HAP-1 (cell line): ENCODE results near the gene SLC37A1.

ENCODE experiments used
- DNase-seq, 2 experiments: peaks; one replicate each; pipeline ENCODE4 v3.0.0-alpha.2; 2016 to 2020; ENCODE audit warnings: low spot score in 2 of 2
- H3K27me3 ChIP-seq: fragments of 250-450 bp; sonication (Bioruptor Pico); 2 replicates; pipeline ENCODE4 v1.5.1; 2020; ENCODE audit warnings: low read depth, mild to moderate bottlenecking, moderate library complexity
- H3K36me3 ChIP-seq: fragments of 250-450 bp; sonication (Bioruptor Pico); replicated peaks from 2 replicates; pipeline ENCODE4 v1.5.1; 2020; ENCODE audit warnings: mild to moderate bottlenecking
- H3K4me1 ChIP-seq: fragments of 250-450 bp; sonication (Bioruptor Pico); 2 replicates; pipeline ENCODE4 v1.5.1; 2020; ENCODE audit warnings: mild to moderate bottlenecking
- H3K4me3 ChIP-seq: fragments of 250-450 bp; sonication (Bioruptor Pico); 2 replicates; pipeline ENCODE4 v1.5.1; 2020; ENCODE audit warnings: mild to moderate bottlenecking, moderate library complexity
- H3K9me3 ChIP-seq: fragments of 250-450 bp; sonication (Bioruptor Pico); 2 replicates; pipeline ENCODE4 v1.5.1; 2020; ENCODE audit warnings: mild to moderate bottlenecking, moderate library complexity
- in situ Hi-C: fragments of 300-500 bp; cut with MboI; formaldehyde crosslinking; loops from 3 replicates; pipeline ENCODE4 v1.14.3; 2020; ENCODE audit warnings: low sequenced_read_pairs, inconsistent platforms, mixed read lengths

The SLC37A1 gene

GRCh38 chr21:42473498-42474042 is 40.1 kb upstream of the SLC37A1 start:
- H3K9me3 ChIP-seq, result no peaks in the 10 kb centered on the region

DNA sequence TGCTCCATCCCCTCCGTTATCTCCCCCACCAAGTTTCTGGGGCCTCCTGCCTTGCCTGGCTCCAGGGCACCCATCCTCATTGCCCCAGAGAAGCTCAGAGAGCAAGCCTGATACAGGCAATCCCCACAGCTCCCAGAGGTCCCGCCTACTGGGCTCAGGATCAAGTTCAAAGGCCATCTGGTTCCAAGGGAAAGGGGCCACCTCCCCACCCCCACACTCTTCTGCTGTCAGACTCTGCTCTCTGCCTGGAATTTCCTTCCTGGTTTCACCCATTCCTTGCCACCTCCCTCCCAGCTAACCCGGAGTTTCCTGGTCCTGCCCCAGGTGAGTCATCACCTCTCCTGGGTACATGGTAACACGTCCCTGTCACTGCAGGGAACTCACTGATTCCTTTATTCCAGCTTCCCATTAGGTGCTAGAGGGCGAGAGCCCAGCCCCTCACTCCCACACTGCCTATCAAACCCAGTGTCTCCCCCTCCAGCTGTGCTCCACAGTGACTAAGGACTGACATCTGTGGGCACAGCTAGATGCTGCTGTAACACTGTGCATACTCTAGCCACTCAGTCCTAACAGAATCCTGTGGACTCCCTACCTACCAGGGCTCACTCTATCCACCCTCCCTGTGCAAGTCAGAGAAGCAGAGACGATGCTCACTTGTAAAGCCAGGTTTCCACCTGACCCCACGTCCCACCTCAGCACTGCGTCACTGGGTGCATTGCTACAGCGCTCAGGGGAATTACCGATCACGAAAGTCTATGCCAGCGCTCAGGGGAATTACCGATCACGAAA is 39.4 kb upstream of the SLC37A1 start:
- Histone ChIP-seq H3K4me1 (no peaks in the 10 kb centered on the region), H3K36me3 (no peaks in the 10 kb centered on the region), H3K4me3 (no peak overlapping the region), H3K9me3 (no peaks in the 10 kb centered on the region), H3K27me3 (0 out of 2 replicates have a peak, but pooled peaks cover 2% of the 10 kb centered on the region)
- in situ Hi-C loops, result no loop called here
- no peak for DNase-seq

More at GRCh38 chr21:42473498-42474042, 40.1 kb upstream of the SLC37A1 start:
- no peaks in the 10 kb centered on the region for H3K4me1 ChIP-seq
- in situ Hi-C loops, result no loop called here
- no peaks in the 10 kb centered on the region for H3K36me3 ChIP-seq
- DNase-seq, result no peak
- H3K4me3 ChIP-seq, result no peak overlapping the region
- 0 out of 2 replicates have a peak, but pooled peaks cover 2% of the 10 kb centered on the region for H3K27me3 ChIP-seq

DNA sequence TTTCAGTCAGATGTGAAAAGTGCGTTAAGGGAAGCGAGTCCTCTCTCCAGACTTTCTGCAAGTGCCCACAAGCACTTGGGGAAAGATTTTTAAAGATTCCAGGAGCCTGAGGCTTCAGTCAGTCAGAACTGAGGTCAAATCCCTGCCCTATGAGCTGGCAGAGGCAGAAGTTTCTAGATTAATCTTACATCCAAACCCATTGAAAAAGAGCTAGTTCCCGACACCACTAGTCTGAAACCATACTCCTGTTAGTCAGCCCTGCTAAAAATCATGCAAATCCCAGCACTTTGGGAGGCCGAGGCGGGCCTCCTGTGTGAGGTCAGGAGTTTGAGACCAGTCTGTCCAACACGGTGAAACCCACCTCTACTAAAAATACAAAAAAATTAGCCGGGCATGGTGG is 38.6 kb upstream of the SLC37A1 start:
- Histone ChIP-seq H3K36me3 (no peaks in the 10 kb centered on the region), H3K4me3 (no peak overlapping the region), H3K9me3 (no peaks in the 10 kb centered on the region), H3K4me1 (no peaks in the 10 kb centered on the region), H3K27me3 (0 out of 2 replicates have a peak, but pooled peaks cover 2% of the 10 kb centered on the region)
- in situ Hi-C loops, result no loop called here
- no peak for DNase-seq

- Histone ChIP-seq H3K36me3 (no peaks in the 10 kb centered on the region), H3K27me3 (0 out of 2 replicates have a peak, but pooled peaks cover 2% of the 10 kb centered on the region), H3K4me1 (no peaks in the 10 kb centered on the region), H3K4me3 (no peak overlapping the region), H3K9me3 (no peaks in the 10 kb centered on the region)
- in situ Hi-C loops, result no loop called here
- no peak for DNase-seq
Observed at GRCh38 chr21:42475526-42476387, 37.9 kb upstream of the SLC37A1 start.

- 0 out of 2 replicates have a peak, but pooled peaks cover 2% of the 10 kb centered on the region for H3K27me3 ChIP-seq
- no peaks in the 10 kb centered on the region for H3K4me1 ChIP-seq
- in situ Hi-C loops, result no loop called here
- H3K9me3 ChIP-seq, result no peaks in the 10 kb centered on the region
- no peak overlapping the region for H3K4me3 ChIP-seq
- no peak for DNase-seq
- H3K36me3 ChIP-seq, result no peaks in the 10 kb centered on the region
Observed at GRCh38 chr21:42476388-42477331, 37.0 kb upstream of the SLC37A1 start.

- H3K4me1 ChIP-seq, result no peaks in the 10 kb centered on the region
- peaks cover 5% of the 10 kb centered on the region; the same call in 1 of the 2 replicates for H3K27me3 ChIP-seq
- no peaks in the 10 kb centered on the region for H3K9me3 ChIP-seq
- no peaks in the 10 kb centered on the region for H3K36me3 ChIP-seq
- no peak overlapping the region for H3K4me3 ChIP-seq
- no peak for DNase-seq
- in situ Hi-C loops, result no loop called here
Observed at GRCh38 chr21:42478504-42478903, 35.1 kb upstream of the SLC37A1 start.

- in situ Hi-C loops, result no loop called here
- Histone ChIP-seq H3K4me3 (no peak overlapping the region), H3K4me1 (no peaks in the 10 kb centered on the region), H3K27me3 (peaks cover 8% of the 10 kb centered on the region; the same call in 1 of the 2 replicates), H3K9me3 (no peaks in the 10 kb centered on the region), H3K36me3 (no peaks in the 10 kb centered on the region)
- no peak for DNase-seq
Observed at GRCh38 chr21:42479582-42479981, 34.1 kb upstream of the SLC37A1 start.

- in situ Hi-C loops, result no loop called here
- Histone ChIP-seq H3K4me1 (no peaks in the 10 kb centered on the region), H3K4me3 (no peak overlapping the region), H3K36me3 (no peaks in the 10 kb centered on the region), H3K9me3 (no peaks in the 10 kb centered on the region), H3K27me3 (peaks cover 10% of the 10 kb centered on the region; the same call in 1 of the 2 replicates)
- no peak for DNase-seq
Observed at GRCh38 chr21:42480736-42481135, 32.9 kb upstream of the SLC37A1 start.

- no peaks in the 10 kb centered on the region for H3K9me3 ChIP-seq
- in situ Hi-C loops, result no loop called here
Observed at GRCh38 chr21:42481169-42481568, 32.5 kb upstream of the SLC37A1 start.

GRCh38 chr21:42484966-42485365 is 28.7 kb upstream of the SLC37A1 start:
- Histone ChIP-seq H3K4me1 (no peaks in the 10 kb centered on the region), H3K36me3 (no peaks in the 10 kb centered on the region), H3K27me3 (peaks cover 16% of the 10 kb centered on the region), H3K9me3 (no peaks in the 10 kb centered on the region), H3K4me3 (no peak overlapping the region)
- in situ Hi-C loops, result no loop called here
- no peak for DNase-seq

More at GRCh38 chr21:42481169-42481568, 32.5 kb upstream of the SLC37A1 start:
- Histone ChIP-seq H3K4me3 (no peak overlapping the region), H3K36me3 (no peaks in the 10 kb centered on the region), H3K27me3 (peaks cover 10% of the 10 kb centered on the region; the same call in 1 of the 2 replicates), H3K4me1 (no peaks in the 10 kb centered on the region)
- DNase-seq, result no peak

GRCh38 chr21:42486072-42486471 is 27.6 kb upstream of the SLC37A1 start:
- DNase-seq, result no peak
- Histone ChIP-seq H3K9me3 (no peaks in the 10 kb centered on the region), H3K27me3 (peaks cover 16% of the 10 kb centered on the region), H3K4me1 (no peaks in the 10 kb centered on the region), H3K36me3 (no peaks in the 10 kb centered on the region), H3K4me3 (no peak overlapping the region)
- in situ Hi-C loops, result no loop called here

DNA sequence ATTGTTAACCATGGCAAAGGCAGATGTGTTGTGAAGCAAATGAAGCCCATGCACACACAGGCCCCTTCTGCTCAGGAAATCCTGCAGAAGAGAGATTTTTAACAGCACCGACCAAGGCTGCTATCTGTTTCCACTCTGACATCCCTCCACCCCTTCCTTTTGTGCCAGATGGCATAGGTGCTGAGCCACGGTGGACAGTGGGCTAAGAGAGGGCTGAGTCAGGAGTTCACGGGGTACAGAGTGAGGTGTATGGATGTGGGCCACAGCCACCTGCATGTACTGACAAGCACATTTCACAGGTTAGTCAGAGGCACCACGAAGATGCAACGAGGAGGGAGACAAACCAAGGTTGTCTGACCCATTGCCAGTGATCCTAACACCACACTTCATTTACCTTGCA is 27.1 kb upstream of the SLC37A1 start:
- H3K36me3 ChIP-seq, result no peaks in the 10 kb centered on the region
- no peak for DNase-seq
- no peaks in the 10 kb centered on the region for H3K9me3 ChIP-seq
- in situ Hi-C loops, result no loop called here
- H3K27me3 ChIP-seq, result peaks cover 16% of the 10 kb centered on the region
- no peaks in the 10 kb centered on the region for H3K4me1 ChIP-seq
- no peak overlapping the region for H3K4me3 ChIP-seq
